ENCODE measurements around the gene MRPL19. TPM values are rescaled to one million over a fixed set of nuclear protein-coding genes. Genes with fewer than 3 reads are reported as not detected.
"Not testable (repeated sequence)": the region's sequence is repeated elsewhere in the genome, so short reads cannot be mapped to it uniquely, and the experiment has no call there.

Gene MRPL19
- total and polyA plus RNA-seq, 3 experiments from 2014 or later, result 33.2 to 74.2 (median 66.0) TPM

DNA sequence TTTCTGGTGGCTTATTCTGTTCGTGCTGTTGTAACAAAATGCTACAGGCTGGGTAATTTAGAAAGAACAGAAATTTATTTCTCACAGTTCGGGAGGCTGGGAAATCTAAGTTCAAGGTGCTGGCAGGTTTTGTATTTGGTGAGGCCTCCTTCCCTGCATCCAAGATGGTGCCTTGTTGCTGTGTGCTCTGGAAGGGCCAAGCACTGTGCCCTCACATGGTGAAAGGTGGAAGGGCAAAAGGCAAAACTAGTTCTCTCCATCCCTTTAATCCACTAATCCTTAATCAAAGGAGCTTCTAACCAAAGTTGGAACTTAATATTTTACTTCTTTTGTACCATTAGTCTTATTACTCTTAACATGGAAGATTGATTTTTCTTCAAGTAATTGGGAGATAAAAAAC lies 7.4 kb downstream of the MRPL19 start:
- Mint-ChIP-seq H3K36me3 (peaks cover 48 to 89% (median 59%) of the 10 kb centered on the region in 3 donors), H3K27ac (peak overlapping the region in 2 of 8 donors; percentile 2 to 14), H3K9me3 (peaks cover 0 to 12% (median 5%) of the 10 kb centered on the region in 5 donors), H3K27me3 (no peaks in the 10 kb centered on the region), H3K4me1 (peaks cover 40 to 64% (median 61%) of the 10 kb centered on the region in 3 donors), H3K4me3 (no peak overlapping the region)
- CTCF ChIA-PET, result no interaction called here
- H3K27ac ChIP-seq (ENCODE audit: low read depth, low read length), result no peak overlapping the region
- H3K4me1 ChIP-seq (ENCODE audit: insufficient read depth, low read length), result no peaks in the 10 kb centered on the region
- POLR2A ChIA-PET, result no interaction called here
- peaks cover 51% of the 10 kb centered on the region for H3K36me3 ChIP-seq (ENCODE audit: insufficient read depth, low read length)
- H3K27me3 ChIP-seq (ENCODE audit: insufficient read depth, low read length, poor library complexity, severe bottlenecking), result no peaks in the 10 kb centered on the region
- H3K4me3 ChIP-seq (ENCODE audit: low read length), result no peak overlapping the region
- H3K9me3 ChIP-seq (ENCODE audit: low read length), result no peaks in the 10 kb centered on the region
- DNase-seq, result no peak

DNA sequence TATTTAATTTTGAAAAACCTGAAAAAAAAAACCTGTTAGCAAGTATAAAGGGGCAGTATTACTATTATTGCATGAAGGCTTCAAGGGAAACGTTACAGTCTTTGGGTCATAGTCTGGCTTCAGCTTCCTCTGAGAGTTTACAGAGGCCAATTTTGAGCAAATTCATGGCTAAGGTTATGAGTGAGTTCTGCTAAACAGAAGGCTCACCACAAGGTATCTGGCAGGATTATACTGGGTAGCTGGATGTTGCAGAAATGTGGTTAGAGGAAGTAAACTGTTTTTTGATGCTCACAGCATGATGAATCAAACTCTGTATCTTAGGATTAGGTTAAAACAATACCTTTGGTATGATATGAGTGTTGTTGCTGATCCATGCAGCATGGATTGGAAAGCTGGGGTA lies 9.3 kb downstream of the MRPL19 start:
- H3K9me3 ChIP-seq (ENCODE audit: low read length), result no peaks in the 10 kb centered on the region
- no peaks in the 10 kb centered on the region for H3K27me3 ChIP-seq (ENCODE audit: insufficient read depth, low read length, poor library complexity, severe bottlenecking)
- H3K9me3 Mint-ChIP-seq, result peaks cover 4 to 19% (median 6%) of the 10 kb centered on the region in 5 donors
- H3K36me3 ChIP-seq (ENCODE audit: insufficient read depth, low read length), result peaks cover 55% of the 10 kb centered on the region
- CTCF ChIA-PET, result no interaction called here
- no peaks in the 10 kb centered on the region for H3K4me1 ChIP-seq (ENCODE audit: insufficient read depth, low read length)
- H3K27me3 Mint-ChIP-seq, result no peaks in the 10 kb centered on the region
- no peak overlapping the region for H3K4me3 Mint-ChIP-seq
- POLR2A ChIA-PET, result no interaction called here
- H3K27ac ChIP-seq (ENCODE audit: low read depth, low read length), result no peak overlapping the region
- DNase-seq, result no peak
- no peak overlapping the region for H3K4me3 ChIP-seq (ENCODE audit: low read length)
- H3K36me3 Mint-ChIP-seq, result peaks cover 51 to 90% (median 76%) of the 10 kb centered on the region in 3 donors
- H3K4me1 Mint-ChIP-seq, result peaks cover 32 to 58% (median 51%) of the 10 kb centered on the region in 3 donors
- H3K27ac Mint-ChIP-seq, result peak overlapping the region in 1 of 8 donors; percentile 16

DNA sequence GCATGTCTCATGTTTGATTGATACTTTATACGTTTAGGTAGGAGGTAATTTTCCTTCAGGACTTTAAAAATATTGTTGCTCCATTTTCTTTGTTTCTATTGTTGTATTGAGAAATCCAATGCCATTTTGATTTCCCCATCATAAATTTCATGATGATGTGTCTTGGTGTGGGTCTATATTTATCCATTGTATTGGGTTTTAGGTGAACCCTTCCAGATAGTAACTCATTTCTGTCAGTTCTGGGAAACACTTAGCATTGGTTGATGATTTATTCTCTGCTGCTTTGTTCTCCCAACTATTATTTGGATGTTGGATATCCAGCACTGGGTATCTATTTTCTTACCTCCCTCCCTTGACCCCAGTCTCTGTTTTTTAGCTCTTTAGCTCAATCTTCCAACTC lies 10.0 kb downstream of the MRPL19 start:
- peak overlapping the region in 1 of 8 donors; percentile 25 for H3K27ac Mint-ChIP-seq

DNA sequence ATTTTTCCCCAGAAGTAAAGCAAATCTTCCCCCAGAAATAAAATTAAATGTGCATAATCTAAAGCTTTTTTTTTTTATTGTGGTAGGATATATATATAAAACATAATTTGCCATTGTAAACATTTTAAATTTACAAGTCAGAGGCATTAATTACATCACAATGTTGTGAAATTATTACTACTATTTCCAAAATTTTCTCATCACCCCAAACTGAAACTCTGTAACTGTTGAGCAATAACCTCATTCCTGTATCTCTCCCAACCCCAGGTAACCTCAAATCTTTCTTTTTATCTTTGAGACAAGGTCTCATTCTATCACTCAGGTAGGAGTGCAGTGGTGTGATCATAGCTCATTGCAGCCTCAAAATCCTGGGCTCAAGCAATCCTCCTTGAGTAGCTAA lies 11.2 kb downstream of the MRPL19 start:
- no peak for DNase-seq
- Mint-ChIP-seq H3K9me3 (peaks cover 4 to 19% (median 6%) of the 10 kb centered on the region in 5 donors), H3K4me1 (peaks cover 27 to 46% (median 40%) of the 10 kb centered on the region in 3 donors), H3K27me3 (no peaks in the 10 kb centered on the region), H3K4me3 (no peak overlapping the region), H3K36me3 (peaks cover 53 to 88% (median 76%) of the 10 kb centered on the region in 3 donors), H3K27ac (no peak overlapping the region)
- Histone ChIP-seq H3K4me3 (ENCODE audit: low read length) (no peak overlapping the region), H3K4me1 (ENCODE audit: insufficient read depth, low read length) (no peaks in the 10 kb centered on the region), H3K27me3 (ENCODE audit: insufficient read depth, low read length, poor library complexity, severe bottlenecking) (no peaks in the 10 kb centered on the region), H3K36me3 (ENCODE audit: insufficient read depth, low read length) (peaks cover 50% of the 10 kb centered on the region), H3K27ac (ENCODE audit: low read depth, low read length) (no peak overlapping the region), H3K9me3 (ENCODE audit: low read length) (no peaks in the 10 kb centered on the region)
- CTCF ChIA-PET, result interaction anchor here (1.0 kb wide), 1 partner anchor 19 kb away, joined by 3 read pairs; no protein-coding TSS in a partner anchor
- POLR2A ChIA-PET, result no interaction called here

More for the DNA sequence above, 10.0 kb downstream of the MRPL19 start:
- peaks cover 52% of the 10 kb centered on the region for H3K36me3 ChIP-seq (ENCODE audit: insufficient read depth, low read length)
- Mint-ChIP-seq H3K4me1 (peaks cover 29 to 53% (median 46%) of the 10 kb centered on the region in 3 donors), H3K27me3 (no peaks in the 10 kb centered on the region), H3K36me3 (peaks cover 51 to 89% (median 74%) of the 10 kb centered on the region in 3 donors), H3K9me3 (peaks cover 4 to 19% (median 6%) of the 10 kb centered on the region in 5 donors), H3K4me3 (no peak overlapping the region)
- no peak overlapping the region for H3K27ac ChIP-seq (ENCODE audit: low read depth, low read length)
- POLR2A ChIA-PET, result no interaction called here
- no peaks in the 10 kb centered on the region for H3K27me3 ChIP-seq (ENCODE audit: insufficient read depth, low read length, poor library complexity, severe bottlenecking)
- CTCF ChIA-PET, result no interaction called here
- no peaks in the 10 kb centered on the region for H3K4me1 ChIP-seq (ENCODE audit: insufficient read depth, low read length)
- H3K4me3 ChIP-seq (ENCODE audit: low read length), result no peak overlapping the region
- H3K9me3 ChIP-seq (ENCODE audit: low read length), result no peaks in the 10 kb centered on the region
- no peak for DNase-seq

DNA sequence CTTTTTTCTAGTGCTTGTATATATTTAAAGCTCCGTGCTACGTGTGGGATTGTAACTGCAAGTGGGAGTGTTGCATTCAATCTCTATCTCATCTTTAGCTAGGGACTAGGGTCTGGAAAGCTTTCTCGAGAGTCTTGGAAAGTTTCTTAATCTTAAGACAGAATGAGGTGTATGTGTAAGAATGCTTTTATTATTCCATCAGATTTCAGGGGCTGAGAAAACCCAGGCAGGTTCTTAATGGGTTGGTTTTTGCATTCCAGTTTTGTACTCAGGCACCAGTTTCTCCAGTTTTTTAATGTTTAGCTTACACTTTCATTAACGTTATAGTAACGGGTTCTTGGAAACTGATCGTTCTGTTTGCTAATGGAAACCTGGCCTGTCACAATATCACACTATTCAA lies 20.3 kb downstream of the MRPL19 start:
- no peak overlapping the region for H3K4me3 Mint-ChIP-seq
- Histone ChIP-seq H3K27me3 (ENCODE audit: insufficient read depth, low read length, poor library complexity, severe bottlenecking) (no peaks in the 10 kb centered on the region), H3K27ac (ENCODE audit: low read depth, low read length) (no peak overlapping the region), H3K36me3 (ENCODE audit: insufficient read depth, low read length) (peaks cover 7% of the 10 kb centered on the region), H3K9me3 (ENCODE audit: low read length) (no peaks in the 10 kb centered on the region), H3K4me3 (ENCODE audit: low read length) (no peak overlapping the region), H3K4me1 (ENCODE audit: insufficient read depth, low read length) (no peaks in the 10 kb centered on the region)
- H3K9me3 Mint-ChIP-seq, result no peaks in the 10 kb centered on the region
- ChIA-PET POLR2A (no interaction called here), CTCF (interaction anchor here (1.0 kb wide), 1 partner anchor 10 kb away, joined by 3 read pairs; no protein-coding TSS in a partner anchor)
- DNase-seq, result no peak
- H3K27ac Mint-ChIP-seq, result no peak overlapping the region
- peaks cover 8 to 55% (median 23%) of the 10 kb centered on the region in 3 donors for H3K36me3 Mint-ChIP-seq
- no peaks in the 10 kb centered on the region for H3K27me3 Mint-ChIP-seq
- H3K4me1 Mint-ChIP-seq, result peaks cover 0 to 2% (median 0%) of the 10 kb centered on the region in 3 donors

DNA sequence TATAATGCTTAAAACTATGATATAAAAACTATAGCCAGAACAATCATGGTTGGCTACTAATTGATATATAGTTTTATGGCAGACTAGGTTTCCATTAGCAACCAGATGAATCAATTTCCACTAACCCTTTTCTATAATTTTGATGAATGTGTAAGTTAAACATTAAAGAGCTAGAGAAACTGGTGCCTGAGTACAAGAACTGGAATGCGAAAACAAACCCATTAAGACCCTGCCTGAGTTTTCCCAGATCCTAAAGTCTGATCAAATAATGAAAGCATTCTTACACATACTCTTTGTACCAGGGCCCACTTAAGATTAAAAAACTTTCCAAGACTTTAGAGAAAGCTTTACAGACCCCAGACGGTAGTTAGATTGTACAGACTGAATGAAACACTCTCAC lies 21.3 kb downstream of the MRPL19 start:
- peaks cover 0 to 2% (median 0%) of the 10 kb centered on the region in 3 donors for H3K4me1 Mint-ChIP-seq
- no peak overlapping the region for H3K4me3 Mint-ChIP-seq
- Histone ChIP-seq H3K36me3 (ENCODE audit: insufficient read depth, low read length) (peaks cover 4% of the 10 kb centered on the region), H3K4me1 (ENCODE audit: insufficient read depth, low read length) (no peaks in the 10 kb centered on the region), H3K27me3 (ENCODE audit: insufficient read depth, low read length, poor library complexity, severe bottlenecking) (no peaks in the 10 kb centered on the region), H3K27ac (ENCODE audit: low read depth, low read length) (no peak overlapping the region), H3K9me3 (ENCODE audit: low read length) (no peaks in the 10 kb centered on the region), H3K4me3 (ENCODE audit: low read length) (no peak overlapping the region)
- ChIA-PET CTCF (interaction anchor here (0.8 kb wide), 1 partner anchor 9 kb away, joined by 3 read pairs; no protein-coding TSS in a partner anchor), POLR2A (no interaction called here)
- no peak for DNase-seq
- peaks cover 8 to 55% (median 28%) of the 10 kb centered on the region in 3 donors for H3K36me3 Mint-ChIP-seq
- no peaks in the 10 kb centered on the region for H3K27me3 Mint-ChIP-seq
- H3K27ac Mint-ChIP-seq, result peak overlapping the region in 1 of 8 donors; percentile 72
- no peaks in the 10 kb centered on the region for H3K9me3 Mint-ChIP-seq

DNA sequence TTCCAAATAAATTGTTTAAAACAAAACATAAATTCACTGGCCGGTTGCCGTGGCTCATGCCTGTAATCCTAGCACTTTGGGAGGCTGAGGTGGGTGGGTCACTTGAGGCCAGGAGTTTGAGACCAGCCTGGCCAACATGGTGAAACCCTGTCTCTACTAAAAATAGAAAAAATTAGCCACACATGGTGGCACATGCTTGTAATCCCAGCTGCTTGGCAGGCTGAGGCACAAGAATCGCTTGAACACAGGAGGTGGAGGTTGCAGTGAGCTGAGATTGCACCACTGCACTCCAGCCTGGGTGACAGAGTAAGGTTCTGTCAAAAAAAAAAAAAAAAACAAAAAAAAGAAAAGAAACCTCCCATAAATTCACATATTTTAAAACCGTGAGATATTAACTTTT lies 28.8 kb downstream of the MRPL19 start:
- H3K4me3 Mint-ChIP-seq; H3K4me1 Mint-ChIP-seq; H3K27me3 Mint-ChIP-seq; H3K27me3 ChIP-seq (ENCODE audit: insufficient read depth, low read length, poor library complexity, severe bottlenecking); H3K27ac ChIP-seq (ENCODE audit: low read depth, low read length); H3K4me3 ChIP-seq (ENCODE audit: low read length); DNase-seq; POLR2A ChIA-PET; H3K9me3 ChIP-seq (ENCODE audit: low read length); H3K4me1 ChIP-seq (ENCODE audit: insufficient read depth, low read length); H3K36me3 ChIP-seq (ENCODE audit: insufficient read depth, low read length); H3K9me3 Mint-ChIP-seq; H3K27ac Mint-ChIP-seq; CTCF ChIA-PET: not testable (repeated sequence)
- peaks cover 4 to 44% (median 17%) of the 10 kb centered on the region in 3 donors for H3K36me3 Mint-ChIP-seq

DNA sequence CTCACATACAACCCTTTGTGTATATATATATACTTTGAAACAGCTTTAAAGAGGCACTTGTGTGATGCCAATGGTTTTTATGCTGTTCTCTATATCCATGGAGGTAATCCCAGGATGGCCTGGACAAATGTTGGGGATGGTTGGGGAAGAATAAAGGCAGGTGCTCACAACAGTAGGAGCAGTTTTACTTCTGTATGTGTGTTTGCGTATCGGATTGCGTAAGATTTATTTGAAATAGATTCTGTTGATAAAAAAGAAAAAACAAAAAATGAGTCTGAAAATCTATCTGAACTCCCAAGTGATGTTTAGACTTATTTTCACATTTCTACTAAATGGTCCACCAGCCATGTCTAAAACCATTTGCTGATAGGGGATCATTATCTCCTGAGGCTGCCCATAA lies 29.3 kb downstream of the MRPL19 start:
- Histone ChIP-seq H3K27ac (ENCODE audit: low read depth, low read length) (no peak overlapping the region), H3K9me3 (ENCODE audit: low read length) (no peaks in the 10 kb centered on the region), H3K4me3 (ENCODE audit: low read length) (no peak overlapping the region), H3K36me3 (ENCODE audit: insufficient read depth, low read length) (no peaks in the 10 kb centered on the region), H3K4me1 (ENCODE audit: insufficient read depth, low read length) (no peaks in the 10 kb centered on the region), H3K27me3 (ENCODE audit: insufficient read depth, low read length, poor library complexity, severe bottlenecking) (no peaks in the 10 kb centered on the region)
- ChIA-PET CTCF (interaction anchor here (1.1 to 1.5 kb wide), 3 partner anchors 9 to 18 kb away, joined by 3 read pairs; no protein-coding TSS in a partner anchor), POLR2A (no interaction called here)
- Mint-ChIP-seq H3K9me3 (no peaks in the 10 kb centered on the region), H3K36me3 (peaks cover 4 to 45% (median 17%) of the 10 kb centered on the region in 3 donors), H3K4me1 (peaks cover 7 to 8% (median 8%) of the 10 kb centered on the region in 3 donors), H3K4me3 (no peak overlapping the region), H3K27ac (no peak overlapping the region), H3K27me3 (no peaks in the 10 kb centered on the region)
- DNase-seq, result no peak

Measured in CD8-positive, alpha-beta memory T cell (primary cell).